Measurements from ENCODE around the gene FAM204A.

FAM204A gene

GRCh38 chr10:118341791-118342637 lies at the start of gene FAM204A:
FAM204A (minus strand) TSS chr10:118342324; CDS start chr10:118336415, 5,909 bp downstream.
- DNase-seq: peak; percentile 67 to 93

- DNase-seq: no peak
These were observed 41.6 kb upstream of the FAM204A start for GRCh38 chr10:118383699-118384098.

- no peak for DNase-seq
These were observed 41.1 kb upstream of the FAM204A start for GRCh38 chr10:118383063-118383689.

DNA sequence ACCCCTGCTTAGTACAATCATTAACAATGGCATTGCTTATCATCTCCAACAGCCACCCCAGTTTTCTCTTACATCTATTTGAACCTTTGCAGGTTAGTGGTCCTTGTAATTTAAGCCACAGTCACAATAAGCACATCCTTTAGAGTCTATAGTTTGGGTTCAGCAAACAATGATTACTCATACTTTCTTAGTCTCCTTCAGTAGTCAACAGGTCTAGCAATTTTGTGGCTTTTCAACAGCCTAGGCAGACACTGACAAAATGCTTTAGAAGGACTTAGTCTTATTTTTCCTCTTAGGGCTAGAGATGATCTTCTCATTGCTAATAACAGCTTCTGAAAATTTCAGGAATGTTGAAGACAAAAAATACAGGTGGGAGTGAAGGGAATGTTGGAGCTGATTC lies 32.3 kb upstream of the FAM204A start:
- no peak for DNase-seq

GRCh38 chr10:118373786-118374185 lies 31.7 kb upstream of the FAM204A start:
- no peak for DNase-seq

DNA sequence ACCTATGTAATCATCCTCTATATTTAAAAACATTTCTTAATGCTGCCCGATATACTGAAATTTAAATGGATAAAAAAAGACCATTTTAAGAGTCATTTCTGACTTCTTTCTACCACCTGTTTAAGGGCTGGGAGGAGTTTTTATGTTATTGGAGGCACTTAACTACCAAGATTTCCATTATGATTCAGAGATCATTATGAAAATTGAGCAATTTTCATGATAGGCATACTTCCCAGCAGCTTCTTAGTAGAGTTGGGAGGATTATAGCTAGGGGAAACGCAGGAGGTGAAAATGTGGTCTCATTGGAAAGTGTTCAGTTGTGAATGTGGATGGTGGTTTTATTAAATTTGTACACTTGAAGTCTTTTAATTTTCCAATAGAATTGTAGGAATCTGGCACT lies 28.4 kb upstream of the FAM204A start:
- no peak for DNase-seq

DNA sequence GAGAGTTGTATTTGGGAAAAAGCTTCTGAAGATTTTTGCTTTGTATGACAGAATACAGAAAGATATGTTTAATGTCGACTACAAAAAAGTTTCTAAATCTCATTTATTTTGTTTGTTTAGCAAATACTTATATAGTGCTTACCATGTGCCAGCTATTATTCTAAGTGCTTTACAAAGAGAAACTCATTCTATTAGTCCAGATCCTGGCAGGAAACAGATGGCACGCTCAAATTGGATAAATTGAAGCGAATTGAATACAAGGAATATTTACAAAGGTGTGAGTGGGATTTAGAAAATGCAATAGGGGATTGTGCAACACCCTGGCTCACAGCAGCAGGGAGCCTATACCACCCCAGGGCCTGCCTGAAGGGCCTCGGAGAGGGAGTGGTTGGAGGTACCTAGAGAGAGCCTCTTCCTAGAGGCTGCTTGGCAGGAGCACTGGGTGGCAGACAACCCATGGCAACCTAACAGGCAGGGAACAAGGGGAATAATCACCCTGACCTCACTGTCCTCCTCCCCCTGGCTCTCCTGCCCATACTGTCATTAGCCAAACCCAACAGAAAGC lies 27.6 kb upstream of the FAM204A start:
- no peak for DNase-seq

DNA sequence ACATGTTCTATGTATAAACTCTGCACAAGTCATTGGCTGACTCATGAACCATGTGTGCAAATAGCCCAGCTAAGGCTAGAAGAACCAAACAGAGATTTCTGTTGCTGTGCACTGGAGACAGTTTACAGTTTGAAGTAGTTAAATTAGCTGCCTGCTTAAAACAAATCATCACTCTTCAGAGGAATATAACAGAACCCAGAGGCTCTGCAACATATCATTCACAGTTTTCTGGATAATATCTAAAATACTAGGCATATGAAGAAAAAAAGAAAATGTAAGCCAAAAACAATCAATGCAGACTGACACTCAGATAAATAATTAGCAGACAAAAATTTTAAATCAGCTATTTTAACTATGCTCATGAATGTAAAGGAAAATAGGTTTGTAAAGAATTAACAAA lies 23.6 kb upstream of the FAM204A start:
- no peak for DNase-seq

GRCh38 chr10:118362103-118362502 lies 20.0 kb upstream of the FAM204A start:
- DNase-seq: no peak

DNA sequence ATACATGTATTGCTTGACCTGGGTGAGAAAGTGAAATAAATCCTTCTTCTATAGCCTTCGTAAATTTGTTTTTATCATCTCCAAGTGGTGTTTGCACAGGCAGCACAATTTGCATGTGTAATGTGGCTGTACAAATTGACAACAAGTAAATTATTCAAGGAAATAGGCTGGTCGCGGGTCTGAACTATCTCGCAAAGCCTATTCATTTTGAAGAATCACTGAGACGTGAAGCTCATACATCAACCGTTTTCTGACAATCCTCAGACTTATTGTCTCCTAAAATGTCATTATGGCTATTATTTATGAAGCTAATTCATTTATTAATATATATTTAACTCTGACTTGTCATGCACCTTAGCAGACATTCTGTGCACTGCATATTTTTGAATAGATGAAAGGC lies 16.2 kb upstream of the FAM204A start:
- DNase-seq: peak; percentile 75 to 81

GRCh38 chr10:118357841-118358240 lies 15.7 kb upstream of the FAM204A start:
- no peak for DNase-seq

DNA sequence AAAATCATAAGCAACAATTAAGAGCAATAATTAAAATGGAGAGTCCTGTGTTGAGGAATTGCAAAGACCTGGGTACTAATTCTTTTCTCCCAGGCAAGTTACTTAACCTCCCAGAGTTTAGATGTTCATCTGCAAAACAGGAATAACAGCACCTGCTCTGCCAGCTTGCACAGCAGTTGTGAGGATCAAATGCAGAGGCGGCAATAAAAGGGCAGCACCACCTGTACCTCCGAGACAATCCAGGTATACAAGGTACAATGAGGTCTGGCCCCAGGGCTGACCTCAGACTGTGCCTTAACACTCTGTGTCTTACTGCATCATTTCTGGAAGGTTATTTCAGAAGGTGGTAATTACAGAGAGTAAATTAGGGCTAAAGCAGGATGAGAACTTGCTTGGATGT lies 14.5 kb upstream of the FAM204A start:
- peak in 1 of 2 experiments; percentile 40 for DNase-seq

GRCh38 chr10:118355234-118355633 lies 13.1 kb upstream of the FAM204A start:
- no peak for DNase-seq

GRCh38 chr10:118349235-118349634 lies 7.1 kb upstream of the FAM204A start:
- DNase-seq: no peak

DNA sequence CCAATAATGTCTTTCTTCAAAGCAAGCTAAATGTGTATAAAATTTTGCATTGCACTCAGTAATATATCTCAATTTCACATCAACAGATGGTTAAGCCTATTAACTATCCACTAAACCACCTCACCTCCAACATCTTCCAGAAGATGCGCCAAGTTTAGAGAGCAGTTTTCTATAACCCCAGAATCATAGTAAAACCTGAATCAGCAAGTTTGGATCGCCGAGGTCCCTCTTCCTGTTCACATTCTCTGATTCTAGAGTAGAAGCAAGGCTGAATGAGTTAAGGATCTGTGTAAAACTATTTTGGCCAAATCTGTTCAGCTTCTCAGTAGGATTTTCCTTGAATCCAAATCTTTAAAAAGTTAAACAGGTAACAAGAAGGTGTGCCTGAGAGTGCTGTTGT lies 1.4 kb upstream of the FAM204A start:
- no peak for DNase-seq

GRCh38 chr10:118343115-118343514 lies 991 bp upstream of the FAM204A start:
- no peak for DNase-seq

- peak in 1 of 2 experiments; percentile 1 for DNase-seq
These were observed 505 bp upstream of the FAM204A start for GRCh38 chr10:118342638-118343020.

DNA sequence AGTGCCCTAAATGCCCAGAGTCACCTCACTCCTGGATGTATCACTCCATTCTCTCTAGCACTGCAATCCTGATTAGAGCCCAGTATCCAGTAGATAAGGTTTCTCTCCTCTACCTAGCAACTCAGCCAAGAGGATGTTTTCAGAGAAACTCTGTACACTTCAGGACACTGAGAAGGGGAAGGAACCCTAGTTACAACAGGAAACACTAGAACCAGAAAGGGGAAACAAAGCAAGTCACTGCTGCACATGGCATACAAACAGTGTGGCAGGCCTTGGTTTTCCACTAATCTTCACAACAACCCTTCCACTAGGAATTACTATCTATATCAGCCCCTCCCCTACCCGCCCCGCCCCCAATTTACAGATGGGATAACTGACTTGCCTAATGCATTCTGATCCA lies 1.6 kb downstream of the FAM204A start:
- DNase-seq: peak in 1 of 2 experiments; percentile 17

GRCh38 chr10:118339111-118339510 lies 3.0 kb downstream of the FAM204A start:
- DNase-seq: peak in 1 of 2 experiments; percentile 23

DNA sequence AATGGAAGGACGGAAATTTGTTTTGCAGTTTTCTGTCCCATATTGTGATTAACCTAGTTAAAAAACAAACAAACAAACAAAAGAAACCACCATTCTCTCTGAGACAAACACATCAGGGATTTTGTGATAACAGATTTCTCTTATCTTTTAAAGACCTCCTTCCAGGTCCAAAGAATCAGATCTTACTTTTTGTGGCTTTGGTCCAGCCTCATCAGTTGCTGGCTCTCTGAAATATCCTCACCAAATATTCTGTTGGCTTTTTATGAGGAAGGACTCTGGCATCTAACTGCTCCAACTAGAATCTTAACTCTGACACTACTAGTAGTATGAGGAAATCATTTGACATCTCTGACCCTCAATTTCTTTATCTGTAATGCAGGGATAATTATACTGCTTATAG lies 4.8 kb downstream of the FAM204A start:
- DNase-seq: no peak

DNA sequence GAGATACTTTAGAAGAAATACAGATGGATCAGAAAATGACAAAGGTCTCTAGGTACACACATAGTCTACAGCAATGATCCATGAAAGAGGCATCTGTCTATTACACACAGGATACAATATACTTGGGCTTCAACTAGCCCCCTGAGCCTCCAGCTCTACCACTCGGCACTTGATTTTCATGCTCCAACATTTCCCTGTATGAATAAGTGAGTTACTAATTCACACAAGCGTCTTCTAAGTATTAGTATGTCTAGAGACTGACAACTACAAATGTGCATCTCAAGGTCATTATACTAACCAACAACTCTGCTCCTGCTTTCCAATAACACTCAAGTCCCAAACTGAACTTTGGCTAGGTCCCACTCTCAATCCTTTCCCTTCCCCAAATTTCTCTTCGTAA lies 8.3 kb downstream of the FAM204A start:
- DNase-seq: peak in 1 of 2 experiments; percentile 32

GRCh38 chr10:118332948-118333710 lies 9.0 kb downstream of the FAM204A start:
- peak; percentile 59 to 67 for DNase-seq

DNA sequence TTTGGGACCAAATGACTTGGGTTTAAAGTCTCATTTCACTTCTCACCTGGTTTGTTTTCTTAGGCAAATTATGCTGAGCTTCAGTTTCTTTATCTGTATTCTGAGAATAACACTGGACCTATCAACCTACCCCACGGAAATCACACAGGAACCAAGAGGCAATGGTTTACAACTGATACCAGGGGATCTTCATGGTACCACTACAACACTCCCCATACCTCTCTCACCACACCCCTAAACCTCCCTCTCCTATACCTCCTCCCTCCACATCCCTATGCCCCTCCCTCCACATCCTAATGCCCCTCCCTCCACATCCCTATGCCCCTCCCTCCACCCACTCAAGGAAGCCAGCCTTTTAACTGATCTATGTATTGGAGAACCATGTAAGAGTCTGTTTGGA lies 9.9 kb downstream of the FAM204A start:
- peak; percentile 4 to 34 for DNase-seq
